ENCODE measurements around the gene SCYGR1. TPM values are rescaled to one million over a fixed set of nuclear protein-coding genes. Genes with fewer than 3 reads are reported as not detected.

Gene SCYGR1
- total RNA-seq, 1 donor from 2014 or later, result not detected

DNA sequence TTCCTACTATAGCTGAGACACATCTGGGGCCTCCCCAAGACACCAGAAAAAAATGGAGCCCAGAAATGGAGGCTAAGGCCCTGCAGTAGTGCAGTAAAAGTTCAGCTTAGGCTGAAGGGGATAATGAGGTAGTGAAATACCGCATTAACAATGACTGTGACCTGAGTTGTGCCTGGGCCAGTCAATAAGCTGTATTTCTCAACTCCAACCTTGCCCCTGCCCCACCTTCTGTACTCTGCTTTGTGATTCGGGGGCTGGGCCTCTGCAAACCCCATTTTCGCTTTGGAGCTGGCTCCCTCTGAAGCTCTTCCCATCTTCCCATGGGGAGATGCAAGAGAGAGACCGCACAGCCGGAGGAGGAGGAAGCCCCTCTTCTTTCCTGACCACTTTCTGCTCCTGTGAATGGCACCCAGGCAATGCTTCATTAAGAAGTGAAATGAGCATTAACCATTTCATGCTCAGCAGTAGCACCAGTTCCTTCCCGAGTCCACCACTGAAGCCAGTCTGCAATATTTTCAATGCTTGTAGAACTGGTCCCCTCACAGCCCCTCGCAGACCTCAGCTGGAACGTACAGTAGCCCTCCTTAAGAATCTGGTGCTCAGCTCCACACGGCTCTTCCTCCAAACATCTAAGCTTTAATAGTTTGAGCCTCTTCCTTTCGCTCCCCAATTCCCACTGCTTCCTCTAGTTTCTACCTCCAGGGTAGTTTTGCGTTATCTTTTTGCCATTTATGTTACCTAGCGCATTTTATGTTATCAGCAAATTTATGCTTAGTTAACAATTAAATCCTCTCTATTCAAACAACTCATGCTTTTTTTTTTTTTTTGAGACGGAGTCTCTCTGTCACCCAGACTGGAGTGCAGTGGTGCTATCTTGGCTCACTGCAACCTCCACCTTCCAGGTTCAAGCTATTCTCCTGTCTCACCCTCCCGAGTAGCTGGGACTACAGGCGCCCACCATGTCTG lies 32.6 kb upstream of the SCYGR1 start:
- TF ChIP-seq, protein P1, sequence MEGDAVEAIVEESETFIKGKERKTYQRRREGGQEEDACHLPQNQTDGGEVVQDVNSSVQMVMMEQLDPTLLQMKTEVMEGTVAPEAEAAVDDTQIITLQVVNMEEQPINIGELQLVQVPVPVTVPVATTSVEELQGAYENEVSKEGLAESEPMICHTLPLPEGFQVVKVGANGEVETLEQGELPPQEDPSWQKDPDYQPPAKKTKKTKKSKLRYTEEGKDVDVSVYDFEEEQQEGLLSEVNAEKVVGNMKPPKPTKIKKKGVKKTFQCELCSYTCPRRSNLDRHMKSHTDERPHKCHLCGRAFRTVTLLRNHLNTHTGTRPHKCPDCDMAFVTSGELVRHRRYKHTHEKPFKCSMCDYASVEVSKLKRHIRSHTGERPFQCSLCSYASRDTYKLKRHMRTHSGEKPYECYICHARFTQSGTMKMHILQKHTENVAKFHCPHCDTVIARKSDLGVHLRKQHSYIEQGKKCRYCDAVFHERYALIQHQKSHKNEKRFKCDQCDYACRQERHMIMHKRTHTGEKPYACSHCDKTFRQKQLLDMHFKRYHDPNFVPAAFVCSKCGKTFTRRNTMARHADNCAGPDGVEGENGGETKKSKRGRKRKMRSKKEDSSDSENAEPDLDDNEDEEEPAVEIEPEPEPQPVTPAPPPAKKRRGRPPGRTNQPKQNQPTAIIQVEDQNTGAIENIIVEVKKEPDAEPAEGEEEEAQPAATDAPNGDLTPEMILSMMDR (IDR thresholded peaks at IDR 0.05; ENCODE audit: insufficient read depth, low read length, poor library complexity, severe bottlenecking), result no peak
- Histone ChIP-seq H3K4me3 (ENCODE audit: low read depth, low read length) (no peak overlapping the region), H3K36me3 (ENCODE audit: control insufficient read depth, insufficient read depth, low read length) (no peaks in the 10 kb centered on the region), H3K27me3 (ENCODE audit: control insufficient read depth, insufficient read depth, low read length) (no peaks in the 10 kb centered on the region)
- DNase-seq (ENCODE audit: low read depth), result no peak

DNA sequence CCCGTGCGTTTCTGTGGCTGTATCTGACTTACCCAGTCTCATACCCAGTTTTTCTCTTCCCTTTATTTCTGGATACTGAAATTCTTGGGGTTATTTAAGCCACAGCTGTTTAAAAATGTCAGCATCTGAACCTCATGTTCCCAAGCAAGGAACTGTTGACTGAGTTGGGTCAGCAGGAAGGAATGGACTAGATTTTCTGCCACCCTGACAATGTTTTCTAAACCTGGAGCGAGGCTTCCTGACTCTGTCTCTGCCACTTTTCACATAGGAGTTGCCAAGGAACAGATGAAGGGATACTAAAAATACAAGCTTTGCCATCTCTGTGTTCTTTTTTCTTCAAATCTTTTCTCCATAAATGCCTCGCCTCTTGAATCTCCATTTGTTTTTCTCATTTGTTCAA lies 29.0 kb upstream of the SCYGR1 start:
- DNase-seq (ENCODE audit: low read depth), result no peak
- H3K36me3 ChIP-seq (ENCODE audit: control insufficient read depth, insufficient read depth, low read length), result no peaks in the 10 kb centered on the region
- TF ChIP-seq, protein P1 (IDR thresholded peaks at IDR 0.05; ENCODE audit: insufficient read depth, low read length, poor library complexity, severe bottlenecking), result no peak
- H3K27me3 ChIP-seq (ENCODE audit: control insufficient read depth, insufficient read depth, low read length), result no peaks in the 10 kb centered on the region
- H3K4me3 ChIP-seq (ENCODE audit: low read depth, low read length), result no peak overlapping the region

DNA sequence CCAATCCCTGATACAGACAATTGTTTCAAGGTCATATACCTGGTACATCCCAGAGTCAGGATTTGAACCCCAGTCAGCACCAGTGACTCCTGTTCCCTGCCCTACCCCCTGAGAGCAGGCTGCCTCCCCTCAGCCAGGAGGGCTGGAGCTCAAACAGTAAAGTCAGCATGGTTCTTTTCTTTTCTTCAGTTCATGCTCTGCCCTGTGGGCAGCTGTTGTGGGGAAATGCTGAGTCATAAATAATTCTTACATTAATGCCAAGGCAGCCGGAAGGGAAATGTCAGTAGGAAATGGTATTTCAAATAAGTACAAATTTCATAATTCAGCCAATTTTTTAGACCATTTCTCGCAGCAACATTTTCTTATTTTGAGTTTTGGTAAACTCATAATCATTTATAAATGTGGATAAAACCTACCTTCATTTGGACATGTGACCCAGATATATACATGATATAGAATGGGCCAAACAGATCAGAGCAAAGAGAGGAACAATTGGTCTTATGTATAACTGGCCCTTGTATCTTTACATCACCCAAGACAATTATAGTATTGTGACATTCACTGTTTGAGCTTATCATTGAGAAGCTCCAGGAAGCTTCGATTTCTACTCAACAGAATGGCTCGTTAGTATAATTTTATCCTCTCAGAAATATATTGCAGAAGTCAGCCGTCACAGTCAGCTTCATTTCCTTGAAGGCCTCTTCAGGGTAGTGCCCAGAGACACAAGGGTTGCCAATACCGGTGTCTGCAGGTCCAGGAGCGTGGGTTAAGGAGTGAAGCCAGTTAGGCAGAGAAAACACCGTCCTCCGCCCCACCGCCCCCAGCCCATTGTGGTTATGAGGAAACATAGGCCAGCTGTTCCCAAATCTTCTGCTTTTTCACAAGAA lies 28.0 kb upstream of the SCYGR1 start:
- no peak overlapping the region for H3K4me3 ChIP-seq (ENCODE audit: low read depth, low read length)
- H3K27me3 ChIP-seq (ENCODE audit: control insufficient read depth, insufficient read depth, low read length), result no peaks in the 10 kb centered on the region
- TF ChIP-seq, protein P1 (IDR thresholded peaks at IDR 0.05; ENCODE audit: insufficient read depth, low read length, poor library complexity, severe bottlenecking), result no peak
- no peak for DNase-seq (ENCODE audit: low read depth)
- no peaks in the 10 kb centered on the region for H3K36me3 ChIP-seq (ENCODE audit: control insufficient read depth, insufficient read depth, low read length)

DNA sequence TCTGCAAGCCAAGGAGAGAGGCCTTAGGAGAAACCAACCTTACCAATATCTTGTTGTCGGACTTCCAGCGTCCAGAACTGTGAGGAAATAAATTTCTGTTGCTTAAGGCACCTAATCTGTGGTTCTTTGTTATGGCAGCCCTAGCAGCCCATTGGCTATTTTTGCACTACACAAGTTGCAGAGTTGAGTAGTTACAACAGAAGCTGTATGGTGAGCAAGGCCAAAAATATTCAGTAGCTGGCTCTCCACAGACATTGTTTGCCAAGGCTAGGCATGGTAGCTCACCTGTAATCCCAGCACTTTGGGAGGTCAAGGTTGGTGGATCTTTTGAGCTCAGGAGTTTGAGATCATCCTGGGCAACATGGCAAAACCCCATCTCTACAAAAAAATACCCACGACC lies 27.1 kb upstream of the SCYGR1 start:
- DNase-seq (ENCODE audit: low read depth), result no peak
- no peak overlapping the region for H3K4me3 ChIP-seq (ENCODE audit: low read depth, low read length)
- TF ChIP-seq, protein P1 (IDR thresholded peaks at IDR 0.05; ENCODE audit: insufficient read depth, low read length, poor library complexity, severe bottlenecking), result no peak
- no peaks in the 10 kb centered on the region for H3K27me3 ChIP-seq (ENCODE audit: control insufficient read depth, insufficient read depth, low read length)
- no peaks in the 10 kb centered on the region for H3K36me3 ChIP-seq (ENCODE audit: control insufficient read depth, insufficient read depth, low read length)

DNA sequence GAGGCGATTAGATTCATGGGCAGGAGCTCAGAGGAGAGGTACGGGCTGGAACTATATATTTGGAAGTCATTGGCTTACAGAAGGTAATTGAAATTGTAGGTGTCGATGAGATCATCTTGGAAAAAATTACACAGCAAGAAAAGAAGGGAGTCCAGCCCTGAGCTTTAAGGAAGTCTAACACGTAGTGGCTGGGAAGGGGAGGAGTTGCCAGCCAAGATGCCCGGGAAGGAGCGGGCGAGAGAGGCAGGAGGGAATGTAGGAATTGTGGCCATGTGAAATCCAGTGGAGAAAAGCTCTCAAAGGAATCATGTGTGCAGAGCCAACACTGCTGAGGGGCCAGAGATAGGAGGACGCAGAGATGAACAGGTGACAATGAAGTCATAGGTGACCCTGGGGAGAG lies 25.6 kb upstream of the SCYGR1 start:
- TF ChIP-seq, protein P1 (IDR thresholded peaks at IDR 0.05; ENCODE audit: insufficient read depth, low read length, poor library complexity, severe bottlenecking), result no peak
- H3K36me3 ChIP-seq (ENCODE audit: control insufficient read depth, insufficient read depth, low read length), result no peaks in the 10 kb centered on the region
- no peaks in the 10 kb centered on the region for H3K27me3 ChIP-seq (ENCODE audit: control insufficient read depth, insufficient read depth, low read length)
- no peak overlapping the region for H3K4me3 ChIP-seq (ENCODE audit: low read depth, low read length)
- DNase-seq (ENCODE audit: low read depth), result no peak

Data from kidney epithelial cell (primary cell).